ENCODE data around the gene CLCN6. TPM values are rescaled to one million over a fixed set of nuclear protein-coding genes. Genes with fewer than 3 reads are reported as not detected.

Gene CLCN6
- total and polyA plus RNA-seq, 8 donors, result 17.2 to 43.4 (median 20.7) TPM

DNA sequence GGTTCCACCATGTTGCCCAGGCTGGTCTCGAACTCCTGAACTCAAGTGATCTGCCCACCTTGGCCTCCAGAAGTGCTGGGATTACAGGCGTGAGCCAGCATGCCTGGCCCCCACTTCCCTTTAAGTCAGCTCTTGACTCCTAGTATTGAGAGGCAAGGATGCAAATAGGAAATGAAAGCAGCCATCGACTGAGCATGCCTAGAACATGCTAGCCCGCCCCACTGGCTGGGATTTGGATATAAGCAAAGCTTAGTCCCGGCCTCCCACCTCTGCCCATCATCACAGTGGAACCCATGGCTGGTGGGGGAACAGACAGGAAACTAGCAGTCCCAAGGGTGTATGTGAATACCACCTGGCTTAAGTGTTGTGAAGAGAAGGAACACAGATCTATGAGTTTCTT is 33.5 kb upstream of the CLCN6 start:
- no peak for ATAC-seq
- H3K36me3 ChIP-seq, result no peaks in the 10 kb centered on the region
- H3K9me3 ChIP-seq, result no peaks in the 10 kb centered on the region
- H3K27ac ChIP-seq, result no peak overlapping the region
- DNase-seq, result no peak
- no peak overlapping the region for H3K4me3 ChIP-seq
- intact Hi-C loops (cut with DNase I), result no loop called here
- TF ChIP-seq CTCF (IDR thresholded peaks at IDR 0.05), result no peak
- H3K4me1 ChIP-seq, result no peaks in the 10 kb centered on the region
- H3K27me3 ChIP-seq, result no peaks in the 10 kb centered on the region

- no peaks in the 10 kb centered on the region for H3K27me3 ChIP-seq
- intact Hi-C loops (cut with DNase I), result no loop called here
- ATAC-seq (no peak), DNase-seq (no peak)
- H3K9me3 ChIP-seq, result no peaks in the 10 kb centered on the region
- H3K4me1 ChIP-seq, result no peaks in the 10 kb centered on the region
- no peaks in the 10 kb centered on the region for H3K36me3 ChIP-seq
- TF ChIP-seq CTCF (IDR thresholded peaks at IDR 0.05), result no peak
- H3K4me3 ChIP-seq, result no peak overlapping the region
- no peak overlapping the region for H3K27ac ChIP-seq
Measured at GRCh38 chr1:11774753-11775152, 31.2 kb upstream of the CLCN6 start.

- Histone ChIP-seq H3K4me1 (no peaks in the 10 kb centered on the region), H3K27me3 (no peaks in the 10 kb centered on the region), H3K9me3 (no peaks in the 10 kb centered on the region), H3K27ac (no peak overlapping the region), H3K36me3 (no peaks in the 10 kb centered on the region), H3K4me3 (no peak overlapping the region)
- intact Hi-C loops (cut with DNase I), result no loop called here
- DNase-seq (peak in 1 of 4 donors; percentile 50), ATAC-seq (no peak)
- TF ChIP-seq CTCF (IDR thresholded peaks at IDR 0.05), result no peak
Measured at GRCh38 chr1:11777658-11778322, 28.2 kb upstream of the CLCN6 start.

- ATAC-seq, result no peak
- no peaks in the 10 kb centered on the region for H3K9me3 ChIP-seq
- intact Hi-C loops (cut with DNase I), result no loop called here
- DNase-seq, result peak in 1 of 4 donors; percentile 54
- H3K36me3 ChIP-seq, result no peaks in the 10 kb centered on the region
- no peak overlapping the region for H3K4me3 ChIP-seq
- no peaks in the 10 kb centered on the region for H3K27me3 ChIP-seq
- H3K27ac ChIP-seq, result no peak overlapping the region
- no peak for TF ChIP-seq CTCF (IDR thresholded peaks at IDR 0.05)
- H3K4me1 ChIP-seq, result no peaks in the 10 kb centered on the region
Measured at GRCh38 chr1:11778336-11778735, 27.7 kb upstream of the CLCN6 start.

- TF ChIP-seq CTCF (IDR thresholded peaks at IDR 0.05), result no peak
- DNase-seq, result peak in 1 of 4 donors; percentile 52
- no peak for ATAC-seq
Measured at GRCh38 chr1:11778844-11779623, 27.0 kb upstream of the CLCN6 start.

More at GRCh38 chr1:11778844-11779623, 27.0 kb upstream of the CLCN6 start:
- Histone ChIP-seq H3K27ac (no peak overlapping the region), H3K36me3 (no peaks in the 10 kb centered on the region), H3K9me3 (no peaks in the 10 kb centered on the region), H3K4me1 (no peaks in the 10 kb centered on the region), H3K4me3 (no peak overlapping the region), H3K27me3 (no peaks in the 10 kb centered on the region)
- intact Hi-C loops (cut with DNase I), result no loop called here
